Left ventricle myocardium inferior (tissue), 1 donor: ENCODE data around the gene PNKD. TPM values are rescaled to one million over a fixed set of nuclear protein-coding genes. Genes with fewer than 3 reads are reported as not detected.

Experiments
- DNase-seq: peaks from one replicate; pipeline ENCODE4 v3.0.0-alpha.2; 2020
- H3K27ac ChIP-seq: fragments of 200-600 bp; replicated peaks from 2 replicates; pipeline ENCODE4 v1.8.0; 2021
- H3K27me3 ChIP-seq: fragments of 200-600 bp; 2 replicates; pipeline ENCODE4 v1.8.0; 2021; ENCODE audit warnings: low read depth
- H3K36me3 ChIP-seq: fragments of 200-600 bp; 2 replicates; pipeline ENCODE4 v1.8.0; 2021
- H3K4me1 ChIP-seq: fragments of 200-600 bp; 2 replicates; pipeline ENCODE4 v1.8.0; 2021
- H3K4me3 ChIP-seq: fragments of 200-600 bp; 2 replicates; pipeline ENCODE4 v1.8.0; 2021; ENCODE audit warnings: mild to moderate bottlenecking, moderate library complexity
- H3K9me3 ChIP-seq: fragments of 200-600 bp; replicated peaks from 2 replicates; pipeline ENCODE4 v1.8.0; 2021
- CTCF ChIP-seq: fragments of 200-600 bp; IDR thresholded peaks from 2 replicates; pipeline ENCODE4 v1.8.0; 2021; ENCODE audit warnings: antibody characterized with exemption, mild to moderate bottlenecking, borderline replicate concordance
- intact Hi-C: fragments of 100-400 bp; cut with micrococcal nuclease; formaldehyde crosslinking; loops from one replicate; pipeline ENCODE4 v1.11.0; 2022
- microRNA-seq: library from miRNA; unstranded; fragments of <30 nt; microRNA quantifications from one replicate; pipeline ENCODE4 v1.2.0, GENCODE V29; 2020
- total RNA-seq: library from RNA; stranded (reverse); fragmentation: NEBNext Ultra II Directional; extraction: Animal tissue kit (Norgen Biotek cat#: 25700); gene quantifications from one replicate; pipeline ENCODE4 v1.2.1, GENCODE V29; 2021
- donor health status: DM: no; HTN: yes; CAD: no; lungs with severe emphysema.

The PNKD gene
- total RNA-seq, 1 donor from 2014 or later, result 75.4 TPM

- DNase-seq, result no peak
- Histone ChIP-seq H3K27me3 (no peaks in the 10 kb centered on the region), H3K4me1 (peaks cover 35% of the 10 kb centered on the region), H3K9me3 (no peaks in the 10 kb centered on the region), H3K36me3 (no peaks in the 10 kb centered on the region), H3K27ac (no peak overlapping the region), H3K4me3 (no peak overlapping the region)
- intact Hi-C loops, result loop anchor here (10.0 kb wide), 1 partner anchor 100 kb away; the partner anchor contains the start of gene TMBIM1
- no peak for TF ChIP-seq CTCF
Measured at GRCh38 chr2:218394298-218395089, 124.2 kb downstream of the PNKD start.

- Histone ChIP-seq H3K36me3 (no peaks in the 10 kb centered on the region), H3K27me3 (no peaks in the 10 kb centered on the region), H3K4me1 (peaks cover 37% of the 10 kb centered on the region), H3K4me3 (peak overlapping the region; percentile 100), H3K9me3 (no peaks in the 10 kb centered on the region), H3K27ac (peak overlapping the region; percentile 100)
- no peak for TF ChIP-seq CTCF
- intact Hi-C loops, result loop anchor here (10.0 kb wide), 1 partner anchor 100 kb away; the partner anchor contains the start of gene TMBIM1
- DNase-seq, result no peak
Measured at GRCh38 chr2:218395090-218395444, 124.7 kb downstream of the PNKD start.

DNA sequence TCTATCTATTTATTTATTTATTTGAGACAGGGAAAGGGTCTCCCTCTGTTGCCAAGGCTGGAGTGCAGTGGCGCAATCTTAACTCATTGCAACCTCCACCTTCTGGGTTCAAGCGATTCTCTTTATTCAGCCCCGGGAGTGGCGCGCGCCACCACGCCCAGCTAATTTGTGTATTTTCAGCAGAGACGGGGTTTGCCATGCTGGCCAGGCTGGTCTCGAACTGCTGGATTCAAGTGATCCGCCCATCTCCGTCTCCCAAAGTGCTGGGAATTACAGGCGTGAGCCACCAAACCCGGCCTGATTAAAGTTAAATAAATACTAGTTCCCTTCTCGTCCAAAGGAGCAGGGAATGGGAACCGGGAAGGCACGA is 125.1 kb downstream of the PNKD start:
- TF ChIP-seq CTCF, result no peak
- no peak for DNase-seq
- intact Hi-C loops, result loop anchor here (10.0 kb wide), 1 partner anchor 101 kb away; the partner anchor contains the start of gene TMBIM1
- Histone ChIP-seq H3K36me3 (no peaks in the 10 kb centered on the region), H3K27me3 (no peaks in the 10 kb centered on the region), H3K9me3 (no peaks in the 10 kb centered on the region), H3K4me3 (peak overlapping the region; percentile 100), H3K4me1 (peaks cover 41% of the 10 kb centered on the region), H3K27ac (peak overlapping the region; percentile 100)

- Histone ChIP-seq H3K9me3 (no peaks in the 10 kb centered on the region), H3K36me3 (peaks cover under 1% of the 10 kb centered on the region), H3K27me3 (no peaks in the 10 kb centered on the region), H3K27ac (peak overlapping the region; percentile 100), H3K4me1 (peaks cover 47% of the 10 kb centered on the region), H3K4me3 (peak overlapping the region; percentile 100)
- DNase-seq, result peak; percentile 93
- peak; percentile 95 for TF ChIP-seq CTCF
- intact Hi-C loops, result loop anchor here (10.0 kb wide), 1 partner anchor 101 kb away; the partner anchor contains the start of gene TMBIM1
Measured at GRCh38 chr2:218395826-218396687, 125.7 kb downstream of the PNKD start.

Small RNA genes within 50 kb of the gene (microRNA-seq; reads per million reads assigned to microRNA genes)
- gene MIR6513 (5.0 reads per million, percentile 13 among the genes with 10 or more reads in this experiment), gene MIR6810 (not detected)

Other genes starting within 250 kb of the PNKD start
- not detected for gene RUFY4, start 201.3 kb upstream of the PNKD start, total RNA-seq
- 0.96 TPM for gene CXCR2, start 144.5 kb upstream of the PNKD start, total RNA-seq
- 0.44 TPM for gene CXCR1, start 103.6 kb upstream of the PNKD start, total RNA-seq
- gene ARPC2, start 53.3 kb upstream of the PNKD start, total RNA-seq, result 135 TPM
- 1.5 TPM for gene GPBAR1, start 9.5 kb upstream of the PNKD start, total RNA-seq
- 50.5 TPM for gene AAMP, start 382 bp upstream of the PNKD start, total RNA-seq
- gene TMBIM1, start 22.0 kb downstream of the PNKD start, total RNA-seq, result 111 TPM
- not detected for gene CATIP, start 86.3 kb downstream of the PNKD start, total RNA-seq
- gene SLC11A1, start 111.8 kb downstream of the PNKD start, total RNA-seq, result 6.4 TPM
- 81.5 TPM for gene CTDSP1, start 129.3 kb downstream of the PNKD start, total RNA-seq
- gene VIL1, start 148.6 kb downstream of the PNKD start, total RNA-seq, result not detected